Adrenal gland (tissue), 12 donors: Measurements from ENCODE around the gene LAMA2. TPM values are rescaled to one million over a fixed set of nuclear protein-coding genes. Genes with fewer than 3 reads are reported as not detected.

Experiments
- DNase-seq, 7 donors: peaks; one replicate each; pipeline ENCODE4 v3.0.0-alpha.2; 2019 to 2020
- H3K27ac ChIP-seq, 5 donors: fragments of 200-600 bp; sonication (generic) in 4 of 5; 1 replicate in 3 of 5; 2 replicates in 2 of 5; pipeline versions ENCODE4 v1.5.1 to v1.8.0; 2016 to 2020; ENCODE audit warnings: mild to moderate bottlenecking in 1 of 5
- H3K27me3 ChIP-seq: fragments of 200-600 bp; 2 replicates; pipeline ENCODE4 v1.8.0; 2021
- H3K36me3 ChIP-seq, 2 donors: fragments of 200-600 bp; replicated peaks in 1 of 2; 1 replicate in 1 of 2; 2 replicates in 1 of 2; pipeline versions ENCODE4 v1.5.1 to v1.8.0; 2018 to 2022
- H3K4me1 ChIP-seq, 2 donors: fragments of 200-600 bp; replicated peaks in 1 of 2; 1 replicate in 1 of 2; 2 replicates in 1 of 2; pipeline versions ENCODE4 v1.5.1 to v1.8.0; 2018 to 2021
- H3K4me3 ChIP-seq, 4 donors: fragments of 200-600 bp; sonication (generic) in 3 of 4; one replicate each; pipeline ENCODE4 v1.5.1; 2016 to 2018
- H3K9me3 ChIP-seq, 3 donors: fragments of 200-600 bp; sonication (generic) in 1 of 3; replicated peaks in 1 of 3; 1 replicate in 2 of 3; 2 replicates in 1 of 3; pipeline versions ENCODE4 v1.5.1 to v1.8.0; 2016 to 2021
- CTCF ChIP-seq, 6 experiments: fragments of 450-650 bp in 4 of 6; fragments of 200-600 bp in 2 of 6; sonication (generic) in 1 of 6; IDR thresholded peaks; 1 replicate in 5 of 6; 2 replicates in 1 of 6; pipeline versions ENCODE4 v1.5.1 to v1.8.0; 2016 to 2021; ENCODE audit warnings: antibody characterized with exemption in 6 of 6, mild to moderate bottlenecking in 2 of 6, moderate library complexity in 1 of 6
- POLR2A ChIP-seq, 2 donors: fragments of 450-650 bp; IDR thresholded peaks; one replicate each; pipeline ENCODE4 v1.6.1; 2017; ENCODE audit warnings: antibody characterized with exemption in 2 of 2, mild to moderate bottlenecking in 2 of 2, moderate library complexity in 1 of 2
- whole genome bisulfite sequencing, 4 donors: extraction: QIAGEN DNeasy Blood & Tissue Kit in 2 of 4; methylation state at CpG; one replicate each; pipeline versions ENCODE4 v1.1.5 to v1.1.7; 2013 to 2017; 5-methylcytosine and 5-hydroxymethylcytosine counted together
- intact Hi-C, 2 donors: fragments of 100-400 bp; cut with DNase I; formaldehyde crosslinking; loops; one replicate each; pipeline versions ENCODE4 v1.14.1 to v1.15.0; 2022 to 2023
- polyA plus RNA-seq, 3 donors: library from polyadenylated mRNA; stranded (reverse); fragments of 200-250 nt in 2 of 3; fragments of 350-450 nt in 1 of 3; fragmentation: Illumina TruSeq in 1 of 3; extraction: RNeasy Lipid Tissue Mini Kit (QIAGEN cat#74804) in 1 of 3; gene quantifications; one replicate each; pipeline ENCODE4 v1.2.3, GENCODE V29; 2013 to 2014
- total RNA-seq, 9 donors: library from RNA; depleted of rRNA in 4 of 9; stranded (reverse); fragments of >200 nt in 4 of 9; fragments of 120-200 nt in 1 of 9; fragmentation: NEBNext Ultra II Directional in 1 of 9; extraction: Animal tissue kit (Norgen Biotek cat#: 25700) in 1 of 9; gene quantifications; one replicate each; pipeline versions ENCODE4 v1.1.0 to v1.2.4, GENCODE V29; 2013 to 2023
- donor health status: healthy with polysubstance abuse.
- donor health status: Bipolar disorder and iron deficiency.
- donor health status: DM: yes; HTN: yes; CAD: no.
- donor health status: DM: no; HTN: no; CAD: no.
- donor health status: DM: no; HTN: no; CAD: no.
- donor health status: DM: yes; HTN: yes; CAD: no.

The LAMA2 gene
- total and polyA plus RNA-seq, 12 donors, result 5.8 to 105 (median 38.9) TPM

GRCh38 chr6:129248946-129249345, 366.0 kb downstream of the LAMA2 start:
- H3K4me1 ChIP-seq, result no peaks in the 10 kb centered on the region
- intact Hi-C loops, result no loop called here
- TF ChIP-seq POLR2A (IDR thresholded peaks at IDR 0.05), result no peak
- no peak for TF ChIP-seq CTCF (IDR thresholded peaks at IDR 0.05)
- no peaks in the 10 kb centered on the region for H3K9me3 ChIP-seq
- 70 to 81% (median 75%) methylated on average over 4 of the region's 4 CpGs for WGBS, 4 donors
- H3K27ac ChIP-seq, result no peak overlapping the region
- DNase-seq, result no peak
- peaks cover 5% of the 10 kb centered on the region for H3K27me3 ChIP-seq
- H3K36me3 ChIP-seq, result no peaks in the 10 kb centered on the region
- no peak overlapping the region for H3K4me3 ChIP-seq

- DNase-seq, result peak; percentile 29 to 71 (median 44)
- H3K4me3 ChIP-seq, result no peak overlapping the region
- intact Hi-C loops, result loop anchor here in 1 of 2 donors (10.0 kb wide), 2 partner anchors 437 to 527 kb away; no protein-coding TSS in a partner anchor
- H3K36me3 ChIP-seq, result no peaks in the 10 kb centered on the region
- no peaks in the 10 kb centered on the region for H3K9me3 ChIP-seq
- TF ChIP-seq CTCF (IDR thresholded peaks at IDR 0.05) (peak; percentile 56 to 80 (median 67)), POLR2A (IDR thresholded peaks at IDR 0.05) (no peak)
- H3K4me1 ChIP-seq, result no peaks in the 10 kb centered on the region
- H3K27ac ChIP-seq, result no peak overlapping the region
- WGBS, 4 donors, result 63 to 67% (median 65%) methylated on average over 13 of the region's 13 CpGs
- H3K27me3 ChIP-seq, result peaks cover 5% of the 10 kb centered on the region
Measured at GRCh38 chr6:129251669-129252376, 368.9 kb downstream of the LAMA2 start.

GRCh38 chr6:129252377-129253071, 369.6 kb downstream of the LAMA2 start:
- no peak overlapping the region for H3K4me3 ChIP-seq
- no peak overlapping the region for H3K27ac ChIP-seq
- H3K27me3 ChIP-seq, result peaks cover 5% of the 10 kb centered on the region
- H3K36me3 ChIP-seq, result no peaks in the 10 kb centered on the region
- no peak for TF ChIP-seq POLR2A (IDR thresholded peaks at IDR 0.05)
- TF ChIP-seq CTCF (IDR thresholded peaks at IDR 0.05), result peak in 1 of 6 experiments; percentile 11
- WGBS, 4 donors, result 36 to 50% (median 44%) methylated on average over 6 of the region's 6 CpGs
- DNase-seq, result no peak
- H3K9me3 ChIP-seq, result no peaks in the 10 kb centered on the region
- intact Hi-C loops, result loop anchor here in 1 of 2 donors (10.0 kb wide), 2 partner anchors 438 to 528 kb away; no protein-coding TSS in a partner anchor
- no peaks in the 10 kb centered on the region for H3K4me1 ChIP-seq

GRCh38 chr6:129253242-129253641, 370.3 kb downstream of the LAMA2 start:
- Histone ChIP-seq H3K27ac (no peak overlapping the region), H3K27me3 (peaks cover 5% of the 10 kb centered on the region), H3K9me3 (no peaks in the 10 kb centered on the region), H3K4me3 (no peak overlapping the region), H3K4me1 (no peaks in the 10 kb centered on the region), H3K36me3 (no peaks in the 10 kb centered on the region)
- intact Hi-C loops, result loop anchor here in 1 of 2 donors (10.0 kb wide), 2 partner anchors 438 to 528 kb away; no protein-coding TSS in a partner anchor
- 47 to 59% (median 55%) methylated on average over 1 of the region's 1 CpG for WGBS, 4 donors
- no peak for DNase-seq
- no peak for TF ChIP-seq CTCF (IDR thresholded peaks at IDR 0.05)
- TF ChIP-seq POLR2A (IDR thresholded peaks at IDR 0.05), result no peak
